ENCODE results near the gene ZAR1L. TPM values are rescaled to one million over a fixed set of nuclear protein-coding genes. Genes with fewer than 3 reads are reported as not detected.

ZAR1L gene
- total RNA-seq, 1 donor from 2014 or later, result not detected

DNA sequence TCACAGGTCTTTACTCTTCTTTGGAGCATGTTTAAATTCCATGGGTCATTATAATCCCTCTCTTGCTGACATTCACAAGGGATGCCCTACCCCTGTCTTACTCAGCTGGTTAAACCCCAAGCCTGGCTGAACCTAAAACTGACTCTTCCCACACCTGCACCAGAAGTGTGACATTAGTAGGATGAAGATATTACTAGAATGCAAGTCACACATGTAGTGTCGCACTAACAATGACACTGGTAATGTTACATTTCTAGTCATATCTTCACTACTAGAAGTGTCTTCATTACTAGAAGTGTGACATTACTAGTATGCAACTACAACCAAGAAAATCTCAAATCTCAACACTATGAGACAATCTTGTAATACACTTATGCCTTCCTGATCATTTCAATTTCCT is 14.2 kb downstream of the ZAR1L start:
- DNase-seq, result no peak

DNA sequence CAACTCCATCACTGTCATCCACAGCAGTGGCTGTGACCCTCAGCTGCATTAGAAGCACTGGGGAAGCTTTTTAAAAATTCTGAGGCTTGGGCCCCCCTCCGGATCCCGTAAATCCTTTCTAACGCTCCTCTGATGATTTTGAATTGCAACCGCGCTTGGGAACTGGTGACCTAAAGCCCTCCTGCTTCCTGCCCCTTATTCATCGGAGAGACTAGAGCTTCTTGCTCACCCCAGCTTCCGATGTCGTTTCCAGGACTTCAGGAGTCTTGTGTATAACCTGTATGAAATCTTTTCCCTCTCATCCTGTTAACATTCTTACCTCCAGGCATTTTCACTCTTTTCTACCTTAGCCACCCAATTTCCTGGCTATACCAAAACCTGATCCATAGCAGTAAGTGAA is 14.8 kb downstream of the ZAR1L start:
- peak; percentile 60 for DNase-seq

DNA sequence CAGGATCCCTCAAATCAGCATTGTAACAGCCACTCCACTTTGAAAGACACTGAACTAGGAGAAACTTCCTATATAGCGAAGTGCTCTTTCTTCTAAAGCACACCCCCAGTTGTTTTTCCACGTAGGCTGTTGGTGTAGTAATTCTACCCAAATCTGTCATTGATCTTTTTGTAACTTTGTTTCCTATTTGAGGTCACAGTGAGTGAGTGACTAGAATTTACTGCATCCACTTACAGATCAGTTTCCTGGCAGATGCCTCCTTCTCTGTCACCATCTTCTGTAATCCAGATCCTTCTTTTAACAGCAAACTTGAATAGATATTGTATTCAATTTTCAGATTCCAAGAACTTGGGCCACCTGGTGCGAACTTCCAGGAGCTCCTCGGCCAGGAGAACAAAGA is 15.3 kb downstream of the ZAR1L start:
- no peak for DNase-seq

DNA sequence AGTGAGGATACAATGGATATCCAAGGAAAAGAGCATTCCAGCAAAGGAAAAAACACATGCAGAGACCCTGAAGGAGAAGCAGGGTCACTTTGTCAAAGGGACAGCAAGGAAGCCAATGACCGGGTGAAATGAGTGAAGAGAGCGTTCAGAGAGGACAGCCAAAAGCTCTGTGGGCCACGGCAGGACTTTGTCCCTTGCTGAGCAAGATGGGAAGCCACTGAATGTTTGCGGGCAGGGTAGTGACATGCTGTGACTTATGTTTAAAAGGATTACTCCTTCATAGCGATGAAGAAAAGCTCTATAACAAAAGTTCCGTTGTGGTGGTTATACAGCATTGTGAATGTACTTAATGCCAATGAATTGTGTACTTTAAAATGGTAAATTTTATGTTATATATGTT is 16.5 kb downstream of the ZAR1L start:
- DNase-seq, result no peak

DNA sequence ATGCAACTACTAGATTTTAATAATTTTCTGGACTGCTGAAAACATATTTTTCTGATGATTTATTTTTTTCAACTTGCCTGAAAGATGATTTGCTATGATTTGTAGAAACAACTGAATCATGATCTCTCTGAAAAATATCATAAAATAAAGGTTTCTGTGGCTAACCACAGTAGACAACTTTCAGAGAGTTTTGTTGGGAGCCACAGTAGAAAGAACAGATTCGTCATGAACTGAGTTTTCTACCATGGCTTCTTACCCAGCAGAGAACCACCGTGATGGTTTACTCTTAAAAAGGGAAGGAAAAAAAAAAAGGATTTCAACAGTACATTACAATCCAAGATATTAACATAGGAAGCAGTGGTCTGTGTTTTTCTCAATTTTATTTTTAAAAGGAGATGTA is 18.0 kb downstream of the ZAR1L start:
- no peak for DNase-seq

DNA sequence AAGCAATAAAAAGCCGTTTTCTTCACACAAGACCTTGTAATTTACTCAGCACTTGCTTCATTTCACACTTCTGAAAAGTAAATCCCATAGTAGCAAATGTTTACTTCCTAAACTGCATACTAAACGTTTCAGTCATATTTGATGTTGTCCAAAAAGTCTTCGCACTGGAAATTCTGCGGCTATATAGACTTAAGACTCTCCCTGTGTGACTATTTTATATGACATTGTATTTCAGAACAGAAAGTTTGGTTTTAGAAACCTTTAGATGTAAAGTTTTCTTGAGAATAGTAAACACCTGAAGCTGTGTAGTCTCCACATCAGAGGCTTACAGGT is 29.6 kb downstream of the ZAR1L start:
- DNase-seq, result no peak

DNA sequence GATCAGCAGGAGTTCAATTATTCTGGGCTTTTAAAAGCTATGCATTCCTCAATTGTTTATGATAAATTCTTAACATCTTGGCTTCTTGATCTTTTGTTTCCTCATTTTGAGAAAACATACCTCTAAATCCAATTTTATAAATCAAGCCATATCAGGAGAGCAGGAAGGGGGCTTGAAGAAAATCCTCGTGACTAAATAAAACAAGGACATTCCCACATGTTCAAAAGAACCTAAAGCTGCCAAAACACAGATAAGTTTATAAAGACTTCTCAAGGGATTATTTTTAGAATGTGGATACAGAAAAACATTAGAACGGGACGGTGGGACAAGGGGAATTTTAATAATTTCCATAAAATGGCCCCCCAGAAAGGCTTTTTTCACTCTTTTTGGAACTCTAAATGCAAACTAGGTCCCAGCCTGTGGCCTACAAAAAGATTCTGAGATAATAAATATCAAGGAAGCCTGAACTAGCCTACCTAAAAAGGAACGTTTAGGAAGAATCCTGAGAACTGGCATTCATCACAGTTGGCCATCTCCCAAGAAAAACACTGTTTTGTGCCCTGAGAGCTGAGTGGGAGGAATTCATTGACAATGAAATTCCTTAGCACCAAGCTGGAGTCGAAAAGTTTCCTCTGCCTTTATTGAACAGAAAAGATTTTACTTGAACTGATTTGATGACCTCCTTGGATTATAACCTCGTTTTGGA is 30.1 kb downstream of the ZAR1L start:
- DNase-seq, result peak; percentile 98

DNA sequence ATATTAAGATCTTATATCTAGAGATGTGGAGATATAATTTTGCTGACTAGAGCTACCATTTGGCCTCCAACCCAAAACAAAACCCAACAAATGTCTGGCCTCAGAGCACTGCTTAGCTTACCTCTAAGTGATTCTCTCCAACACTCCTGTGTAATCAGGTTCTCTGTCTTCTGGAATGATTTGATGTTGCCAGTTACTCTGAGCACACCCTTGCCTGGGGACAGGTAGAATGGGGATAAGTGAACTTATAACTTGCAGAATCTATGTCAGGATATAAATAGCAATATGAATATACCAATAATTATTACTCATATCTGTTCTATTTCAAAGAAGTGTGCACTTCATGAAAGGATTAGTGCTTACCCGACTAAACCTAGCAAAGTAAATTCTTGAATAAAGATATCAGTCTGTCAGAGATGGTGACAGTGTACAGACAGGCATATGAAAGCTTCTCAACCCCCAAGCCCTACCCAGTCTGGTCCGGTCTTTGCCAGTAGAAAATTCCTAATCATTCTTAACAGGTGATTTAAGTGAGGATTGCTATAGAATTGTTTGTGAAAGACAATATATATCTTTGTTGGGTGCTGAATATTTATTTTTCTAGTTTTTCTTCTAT is 33.0 kb downstream of the ZAR1L start:
- DNase-seq, result no peak

DNA sequence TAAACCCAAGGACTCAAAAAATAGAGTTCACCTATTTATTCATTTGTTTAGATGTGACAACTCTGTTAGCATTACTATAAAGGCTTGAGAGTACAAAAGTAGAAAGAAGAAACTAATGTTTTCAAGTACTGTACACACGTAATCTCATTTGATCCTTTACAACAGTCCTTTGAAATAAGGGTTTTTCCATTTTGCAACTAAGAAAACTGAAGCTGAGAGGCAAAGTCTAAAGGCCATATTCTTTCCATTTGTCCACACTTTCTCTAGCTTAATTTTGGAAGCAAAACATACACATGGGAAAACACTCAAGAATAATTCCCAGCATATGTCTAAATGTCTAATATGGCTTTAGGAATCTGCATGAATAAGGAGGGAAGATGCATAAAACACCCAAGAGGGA is 34.1 kb downstream of the ZAR1L start:
- DNase-seq, result no peak

DNA sequence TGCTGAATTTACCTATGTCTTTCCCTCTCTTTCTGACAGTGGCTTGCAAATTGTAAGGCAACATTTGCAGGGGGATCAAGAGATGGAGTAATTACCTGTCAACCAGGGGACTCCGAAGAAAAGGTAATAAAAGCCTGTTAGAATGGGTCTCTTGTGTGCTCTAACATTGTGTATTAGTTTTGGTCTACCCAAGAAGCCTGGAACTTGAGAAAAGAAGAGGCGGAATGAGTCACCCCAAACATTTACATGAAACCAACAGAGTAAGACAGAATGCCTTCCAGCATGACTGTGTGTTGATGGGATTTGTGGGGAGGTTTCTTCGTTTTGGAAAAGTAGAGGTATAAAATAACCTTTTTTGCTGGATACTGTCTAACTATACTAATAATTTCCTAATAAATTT is 36.7 kb downstream of the ZAR1L start:
- DNase-seq, result no peak

DNA sequence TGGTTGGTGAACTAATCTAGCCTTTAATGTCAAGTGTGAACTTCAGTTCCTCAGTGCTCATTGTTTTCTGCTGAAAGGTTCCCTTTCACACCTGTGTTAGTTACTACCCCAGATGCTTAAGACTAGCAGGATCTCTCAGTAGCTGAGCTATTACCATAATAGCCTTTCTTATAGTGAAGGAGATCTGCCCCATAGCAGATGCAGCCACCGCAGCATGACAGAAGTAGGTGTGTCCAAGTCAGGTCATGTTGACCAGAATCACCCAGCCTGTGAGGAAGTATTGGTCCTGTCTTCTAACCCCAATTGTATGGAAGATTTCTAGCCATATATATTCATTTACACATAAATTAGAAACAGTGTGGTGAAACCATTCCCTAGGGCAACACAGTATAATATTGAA is 37.3 kb downstream of the ZAR1L start:
- DNase-seq, result no peak

DNA sequence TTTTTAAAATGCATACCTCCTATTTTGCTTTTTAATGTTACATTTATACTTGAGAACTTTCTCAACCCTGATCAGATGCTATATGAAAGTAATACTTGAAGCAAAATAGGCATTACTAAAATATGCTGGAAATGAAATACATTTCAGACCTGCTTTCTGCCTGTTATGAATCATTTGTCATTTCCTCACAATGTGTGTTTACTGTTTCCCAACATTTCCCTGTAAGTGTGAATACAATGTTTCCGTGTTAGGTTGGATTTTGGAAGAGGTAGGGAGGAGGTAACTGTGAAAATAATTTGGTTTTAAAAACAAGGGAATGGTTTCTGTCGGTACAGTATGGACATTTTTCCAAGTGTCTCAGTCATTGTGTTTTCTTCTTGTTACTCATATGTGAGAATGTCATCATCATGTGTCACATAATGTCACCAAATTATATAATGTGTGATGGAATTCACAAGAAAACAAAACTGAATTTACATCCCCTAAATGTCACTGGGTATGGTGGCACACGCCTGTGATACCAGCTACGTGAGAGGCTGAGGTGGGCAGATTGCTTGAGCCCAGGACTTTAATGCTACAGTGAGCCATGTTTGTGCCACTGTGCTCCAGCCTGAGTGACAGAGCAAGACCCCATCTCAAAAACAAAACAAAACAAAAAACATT is 43.0 kb downstream of the ZAR1L start:
- peak; percentile 72 for DNase-seq

DNA sequence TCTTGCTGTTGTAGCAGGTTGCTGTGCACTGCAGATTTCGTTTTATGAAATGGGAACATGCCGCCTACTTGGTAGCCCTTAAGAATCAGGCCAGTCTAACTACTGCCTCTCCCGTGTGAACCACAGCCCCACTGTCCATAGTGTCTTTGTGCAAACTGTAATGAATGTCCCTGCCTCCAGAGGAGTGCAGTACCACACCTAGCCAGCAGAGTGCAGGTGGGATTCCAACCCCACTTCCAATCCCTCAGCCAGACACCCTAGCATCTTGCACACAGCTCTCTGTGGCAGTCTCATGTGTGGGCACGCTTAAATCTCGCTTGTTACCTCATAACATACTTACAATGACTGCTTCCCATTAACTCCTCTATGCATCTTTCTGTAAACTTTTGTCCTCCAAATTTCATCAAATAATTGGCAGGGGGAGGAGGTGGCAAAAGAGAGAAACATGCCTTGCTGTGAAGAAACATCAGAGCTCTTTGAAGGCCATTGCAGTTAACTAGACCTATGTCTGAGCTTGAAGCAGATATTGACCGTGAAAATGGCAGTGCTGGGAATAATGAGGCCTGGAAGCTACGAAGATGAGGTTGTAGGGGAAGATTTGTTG is 47.2 kb downstream of the ZAR1L start:
- DNase-seq, result no peak

DNA sequence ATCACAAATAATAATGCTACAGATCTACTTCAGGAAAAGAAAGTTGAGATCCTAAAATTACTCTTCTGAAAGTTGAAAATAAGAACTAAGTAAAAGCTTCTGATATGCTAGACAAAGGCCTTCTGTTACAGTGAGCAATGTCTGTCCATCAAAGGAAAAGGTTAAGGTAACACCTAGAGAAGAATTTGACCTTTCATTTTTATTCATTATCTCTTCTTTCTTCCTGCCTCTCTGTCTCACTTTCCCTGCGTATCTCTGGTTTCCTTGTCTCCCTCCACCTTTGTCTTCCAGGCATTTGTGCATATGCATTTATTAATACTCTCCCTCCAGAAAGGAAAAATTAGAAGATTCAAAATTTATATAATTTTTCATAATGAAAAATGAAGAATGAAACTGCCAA is 49.0 kb downstream of the ZAR1L start:
- no peak for DNase-seq

DNA sequence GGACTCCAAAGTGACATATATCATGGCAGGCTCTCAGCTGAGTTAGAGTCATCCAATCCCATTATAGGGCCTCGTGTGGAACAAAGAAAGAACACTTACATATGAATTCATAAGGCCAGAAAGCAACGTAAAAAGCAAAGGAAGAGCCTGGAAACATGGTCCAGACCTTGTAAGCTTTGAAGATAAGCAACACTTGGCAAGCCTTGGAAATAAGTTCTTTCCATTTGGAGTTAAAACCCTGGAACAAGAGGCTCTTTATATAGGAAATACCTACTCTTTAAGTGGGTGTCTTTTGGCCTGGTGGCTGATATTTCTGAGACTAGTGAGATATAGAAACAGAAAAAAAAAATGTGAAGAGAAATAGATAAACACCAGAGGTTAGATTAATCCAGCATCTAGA is 49.4 kb downstream of the ZAR1L start:
- DNase-seq, result no peak

DNA sequence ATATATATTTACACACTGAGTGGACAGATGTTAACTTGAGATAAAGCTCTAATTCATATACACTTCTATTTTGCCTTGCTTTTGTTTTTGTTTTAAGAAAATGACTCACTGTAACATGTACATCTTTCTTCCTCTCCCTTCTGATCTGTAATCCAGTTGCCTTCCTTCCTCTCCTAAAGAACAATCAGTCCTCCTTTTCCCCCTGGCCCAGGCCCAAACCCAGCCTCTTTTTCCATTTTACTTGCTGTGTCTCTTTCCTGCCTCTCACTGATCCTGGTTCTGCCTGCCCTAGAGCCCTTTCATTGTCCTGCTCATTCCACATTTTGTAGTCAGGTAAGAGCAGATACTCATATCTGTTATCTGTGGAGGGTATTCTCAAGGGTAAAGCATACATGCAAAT is 50.8 kb downstream of the ZAR1L start:
- DNase-seq, result peak; percentile 96

DNA sequence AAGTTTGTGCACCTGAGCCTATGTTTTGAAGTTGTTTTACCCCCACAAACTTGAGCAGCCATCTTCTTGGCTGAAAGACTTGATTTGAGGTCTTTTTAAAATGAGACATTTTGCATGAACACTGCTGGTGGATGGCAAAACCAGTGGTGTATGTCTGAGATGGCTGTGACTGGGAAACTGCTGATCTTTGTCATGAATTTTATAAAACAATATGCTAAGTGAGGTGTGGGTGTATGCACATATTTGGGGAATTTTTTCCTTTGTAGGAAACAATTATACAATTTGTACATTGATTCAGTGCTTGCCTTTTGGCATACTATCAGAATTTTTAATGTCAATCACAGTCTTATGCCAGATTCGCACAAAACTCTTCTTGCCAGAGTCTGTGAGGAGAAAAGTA is 52.5 kb downstream of the ZAR1L start:
- DNase-seq, result peak; percentile 28

DNA sequence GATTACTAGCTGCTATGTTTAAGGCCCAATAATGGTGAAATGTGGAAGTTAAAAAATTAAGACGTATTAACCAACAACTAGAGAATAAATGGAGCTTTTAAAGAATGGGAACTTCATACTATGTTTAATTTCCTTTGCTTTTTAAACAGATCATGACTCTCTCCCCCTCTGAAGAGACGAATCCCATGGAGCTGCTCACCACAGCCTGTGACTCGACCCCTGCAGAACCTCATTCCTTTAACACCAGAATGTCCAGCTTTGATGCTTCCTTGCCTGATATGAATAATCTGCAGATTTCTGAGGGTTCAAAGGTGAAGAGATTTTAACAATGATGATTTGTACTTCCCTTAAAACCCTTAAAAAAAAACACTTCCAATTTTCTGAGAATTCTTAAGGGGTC is 53.0 kb downstream of the ZAR1L start:
- DNase-seq, result peak; percentile 32

DNA sequence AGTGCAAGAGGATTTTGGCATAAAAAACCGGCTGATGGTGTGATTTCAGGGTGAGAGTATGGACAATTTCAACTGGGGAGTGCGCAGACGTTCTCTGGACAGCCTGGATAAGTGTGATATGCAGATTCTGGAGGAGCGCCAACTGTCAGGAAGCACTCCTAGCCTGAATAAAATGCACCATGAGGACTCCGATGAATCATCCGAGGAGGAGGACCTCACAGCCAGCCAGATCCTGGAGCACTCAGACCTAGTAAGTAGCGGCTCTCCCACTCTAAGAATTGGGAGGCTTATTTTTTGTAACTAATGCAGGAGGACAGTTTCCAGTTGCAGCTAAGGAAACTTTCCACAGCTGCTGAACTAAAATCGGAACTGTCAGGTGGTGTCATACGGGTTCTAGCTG is 53.6 kb downstream of the ZAR1L start:
- peak; percentile 99 for DNase-seq

DNA sequence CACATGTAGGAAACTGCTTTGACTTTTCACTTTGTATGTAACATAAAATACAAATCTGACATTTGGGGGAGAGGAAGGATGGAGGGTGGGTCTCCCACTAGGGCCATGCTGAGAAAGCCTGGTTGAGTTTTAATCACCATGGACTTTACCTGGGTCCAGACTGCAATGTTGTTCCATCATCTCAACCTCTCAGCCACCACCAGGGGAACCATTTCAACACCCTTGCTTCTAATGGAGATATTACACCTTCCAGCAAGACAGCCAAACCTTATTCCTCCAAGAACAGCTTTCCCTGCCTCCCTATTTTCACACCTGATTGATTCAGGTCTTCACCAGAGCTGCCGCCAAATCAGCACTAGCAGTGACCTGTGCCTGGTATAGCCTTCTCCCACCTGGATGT is 56.0 kb downstream of the ZAR1L start:
- DNase-seq, result no peak

DNA sequence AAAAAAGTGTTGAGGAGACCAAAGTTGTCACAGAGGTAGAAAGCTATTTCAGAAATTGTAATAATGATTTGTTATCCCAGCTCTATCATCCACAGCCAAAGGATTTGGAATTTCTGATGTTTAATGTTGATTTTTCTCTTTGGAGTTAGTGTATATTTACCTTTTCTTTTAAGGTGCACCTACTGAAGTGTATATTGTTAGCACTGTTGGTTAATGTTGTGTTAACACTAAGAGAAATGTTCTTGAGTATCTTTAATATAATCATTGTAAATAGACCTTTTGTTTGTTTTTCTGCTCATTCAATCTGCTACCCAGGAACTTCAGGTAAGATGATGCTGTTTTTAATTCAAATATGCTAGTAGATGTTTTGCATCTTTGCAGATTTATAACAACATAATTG is 57.5 kb downstream of the ZAR1L start:
- DNase-seq, result no peak

DNA sequence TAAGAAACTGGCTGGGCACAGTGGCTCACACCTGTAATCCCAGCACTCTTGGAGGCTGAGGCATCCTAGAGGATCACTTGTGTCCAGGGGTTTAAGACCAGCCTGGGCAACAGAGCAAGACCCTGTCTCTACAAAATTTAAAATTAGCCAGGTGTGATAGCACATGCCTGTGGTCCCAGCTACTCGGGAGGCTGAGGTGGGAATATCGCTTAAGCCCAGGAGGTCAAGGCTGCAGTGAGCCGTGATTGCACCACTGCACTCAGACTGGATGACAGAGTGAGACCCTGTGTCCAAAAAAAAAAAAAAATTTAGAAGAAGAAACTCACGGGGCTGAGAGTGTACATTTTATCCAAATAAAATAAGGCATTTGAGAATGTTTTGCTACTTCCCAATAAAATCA is 58.9 kb downstream of the ZAR1L start:
- DNase-seq, result no peak

DNA sequence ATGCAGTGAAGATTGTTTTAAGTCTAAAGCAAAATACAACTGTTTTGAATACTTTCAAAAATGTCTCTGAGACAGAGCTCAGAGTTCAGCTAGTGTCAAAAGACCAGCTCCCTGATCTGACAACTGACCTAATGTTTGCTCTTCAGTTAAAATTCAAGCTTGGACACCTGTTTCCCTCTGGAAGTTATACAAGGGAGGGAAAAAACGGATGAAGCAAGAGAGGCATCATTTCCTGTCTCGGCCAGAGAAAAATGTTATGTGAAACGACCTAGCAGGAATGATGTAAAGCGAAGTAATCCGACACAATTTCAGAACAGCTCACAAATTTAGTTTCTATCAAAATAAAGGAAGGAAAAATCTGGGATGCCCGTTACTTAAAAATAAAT is 59.4 kb downstream of the ZAR1L start:
- peak; percentile 74 for DNase-seq

Measured in dermis blood vessel endothelial cell (primary cell).